Fibroblast of skin of left quadriceps (primary cell): ENCODE data around the gene PML.
"Not testable (repeated sequence)": the region's sequence is repeated elsewhere in the genome, so short reads cannot be mapped to it uniquely, and the experiment has no call there.

Experiments
- DNase-seq, 2 experiments: peaks; one replicate each; pipeline ENCODE4 v3.0.0-alpha.2; 2013; ENCODE audit warnings: low read depth in 2 of 2

PML gene

DNA sequence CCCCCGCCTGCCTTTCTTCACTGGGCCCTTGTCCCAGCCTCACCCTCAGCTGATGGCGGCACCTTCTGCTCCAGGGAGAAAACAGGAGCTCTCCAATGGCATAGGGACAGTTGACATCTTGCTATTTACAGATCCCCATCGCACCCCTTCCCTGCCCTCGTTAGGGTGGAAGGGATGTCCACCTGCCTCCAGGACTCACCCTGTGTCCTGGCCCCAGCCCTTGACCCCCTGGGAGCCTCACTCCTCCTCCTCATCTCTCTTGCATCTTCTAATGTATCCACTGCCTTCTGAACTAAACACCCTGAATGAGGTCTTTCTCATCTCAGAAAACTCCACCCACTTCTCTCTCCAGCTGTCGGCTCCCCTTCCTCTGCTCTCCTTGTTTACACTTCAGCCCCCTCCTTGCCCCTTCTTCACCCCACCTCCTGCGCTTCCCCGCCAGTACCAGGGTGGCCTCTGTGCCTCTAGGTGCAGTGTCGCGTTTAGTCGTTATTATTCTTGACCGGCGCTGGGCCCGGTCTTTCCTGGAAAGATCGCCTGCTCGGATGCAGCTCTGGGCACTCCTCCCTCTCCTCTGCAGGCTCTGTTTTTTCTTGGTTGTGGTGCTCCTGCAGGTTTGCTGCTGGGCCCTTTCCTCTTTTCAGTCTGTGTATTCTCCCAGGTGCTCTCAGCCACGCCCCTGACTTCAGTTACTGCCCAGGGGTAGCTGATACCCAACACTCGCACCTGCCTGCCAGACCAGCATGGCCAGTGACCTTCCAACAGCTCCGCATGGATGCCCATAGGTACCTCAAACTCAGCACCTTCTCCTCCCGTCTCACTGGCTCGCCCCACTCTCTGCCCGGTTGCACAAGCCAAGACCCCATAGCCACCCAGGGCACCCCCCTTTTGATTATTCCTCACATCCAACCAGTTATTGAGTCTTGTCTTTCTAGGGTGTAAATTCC, 42.9 kb downstream of the PML start:
- no peak for DNase-seq

DNA sequence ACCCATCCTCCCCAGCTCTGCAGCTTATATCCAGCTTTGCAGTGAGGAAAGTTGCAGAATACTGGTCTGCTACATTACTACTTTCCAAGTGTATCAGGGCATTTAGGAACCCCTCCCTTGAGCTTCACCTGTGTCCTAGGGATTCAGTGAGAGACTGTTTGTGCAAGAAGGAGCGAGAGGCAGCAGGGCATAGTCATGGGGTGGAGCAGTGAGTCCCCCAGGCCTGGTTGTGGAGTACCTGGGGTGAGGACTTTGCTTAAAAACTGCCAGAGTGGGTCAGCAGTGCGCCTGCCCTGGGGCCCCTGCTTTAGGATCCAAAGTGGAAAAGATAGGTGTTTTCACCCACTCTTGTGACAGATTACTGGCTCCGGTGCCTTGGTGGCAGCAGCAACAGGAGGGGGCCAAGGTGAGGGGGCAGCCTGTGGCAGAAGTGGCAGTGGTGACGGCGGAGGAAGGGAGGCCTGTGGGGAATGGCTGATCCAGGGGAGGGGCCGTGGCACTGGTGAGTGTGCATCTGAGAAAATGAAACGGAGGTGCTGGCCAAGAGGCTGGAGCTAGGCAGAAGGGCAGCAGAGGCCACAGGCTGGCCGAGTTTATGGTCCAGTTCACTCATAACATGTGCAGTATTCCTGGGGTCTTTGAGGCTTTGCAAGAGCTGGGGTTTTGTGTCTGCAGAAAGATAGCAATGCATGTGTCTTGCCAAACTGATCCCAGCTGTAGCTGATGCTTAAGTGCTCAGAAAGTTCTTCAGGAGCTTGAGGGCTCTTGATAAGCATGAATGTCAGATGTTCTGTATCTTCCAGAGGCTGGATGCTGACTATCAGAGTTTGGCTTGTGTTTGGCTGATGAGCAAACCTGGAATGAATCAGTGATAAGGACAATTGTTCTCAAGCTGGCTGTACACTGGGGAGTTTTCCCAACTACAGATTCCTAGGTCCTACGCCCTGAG, 44.5 kb downstream of the PML start:
- DNase-seq, result no peak

DNA sequence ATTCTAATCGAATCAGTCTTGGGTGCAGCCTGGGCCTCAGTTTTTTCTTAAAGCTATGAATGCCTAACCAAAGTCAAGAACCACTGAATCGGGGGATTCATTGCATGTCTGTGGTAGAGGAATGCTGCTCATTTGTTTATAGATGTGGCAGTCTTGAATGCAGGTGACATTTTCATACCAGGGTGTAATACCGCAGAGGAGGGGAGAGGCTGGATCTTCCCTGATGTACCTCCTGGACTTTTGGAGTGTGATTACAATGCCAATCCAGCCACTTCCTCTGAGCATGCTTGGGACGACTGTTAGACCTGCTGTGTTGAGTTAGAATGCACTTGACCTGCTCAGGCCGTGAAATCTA, 45.1 kb downstream of the PML start:
- no peak for DNase-seq

DNA sequence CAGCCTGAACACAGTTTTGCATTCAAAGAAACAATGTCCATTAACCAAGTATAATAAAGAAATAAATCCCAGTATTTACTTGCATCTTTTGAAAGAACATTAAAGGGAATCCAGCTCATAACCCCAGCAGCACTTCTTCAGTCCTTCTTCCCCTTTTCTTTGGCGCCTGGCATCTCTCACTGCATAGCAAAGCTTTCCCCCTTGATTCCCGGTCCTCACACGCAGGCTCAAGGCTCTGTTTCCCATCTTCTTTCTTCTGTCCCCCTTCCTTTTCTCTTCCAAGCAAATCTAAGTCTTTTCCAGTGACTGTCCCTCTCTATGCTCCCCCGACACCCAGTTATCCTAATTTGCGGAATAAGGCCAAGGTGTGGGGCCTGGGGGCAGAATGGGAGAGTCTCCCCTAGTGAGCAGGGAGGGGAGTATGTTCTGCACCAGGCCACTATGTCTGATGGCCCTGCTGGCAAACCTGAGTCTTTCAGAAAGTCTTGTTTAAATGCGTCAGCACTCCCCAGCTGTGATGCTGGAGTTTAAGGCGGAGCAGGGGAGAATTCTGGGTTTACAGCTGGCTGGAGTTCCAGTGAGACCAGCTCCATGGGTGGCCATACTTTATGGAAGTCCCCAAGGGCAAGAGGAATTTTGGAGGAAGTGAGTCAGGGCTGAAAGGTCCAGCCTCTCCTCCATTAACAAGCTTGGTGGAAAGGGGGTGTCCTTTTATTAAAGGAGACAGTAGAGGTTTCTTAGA, 45.8 kb downstream of the PML start:
- DNase-seq, result peak; percentile 95

DNA sequence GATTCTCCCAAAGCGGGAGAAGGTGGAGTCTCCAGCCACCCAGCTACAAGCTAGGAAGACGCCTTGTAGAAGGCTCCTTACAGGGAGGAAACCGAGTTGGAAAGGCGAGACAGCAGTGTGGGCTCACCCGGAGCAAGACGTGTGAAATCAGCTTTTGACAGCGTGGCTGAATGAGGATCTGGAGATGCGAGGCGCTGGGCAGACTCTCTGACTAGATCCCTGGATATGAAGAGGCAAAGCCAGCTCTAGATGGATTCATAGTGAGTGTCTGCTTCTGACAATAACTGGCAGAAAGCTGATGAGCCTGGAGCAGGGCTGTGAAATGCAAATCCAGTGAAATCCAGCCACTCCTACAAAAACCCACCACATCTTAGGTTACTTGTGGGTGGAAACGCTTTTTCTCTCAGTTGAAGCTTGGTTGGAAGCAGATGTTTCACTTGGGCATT, 46.8 kb downstream of the PML start:
- DNase-seq, result peak in 1 of 2 experiments; percentile 40

DNA sequence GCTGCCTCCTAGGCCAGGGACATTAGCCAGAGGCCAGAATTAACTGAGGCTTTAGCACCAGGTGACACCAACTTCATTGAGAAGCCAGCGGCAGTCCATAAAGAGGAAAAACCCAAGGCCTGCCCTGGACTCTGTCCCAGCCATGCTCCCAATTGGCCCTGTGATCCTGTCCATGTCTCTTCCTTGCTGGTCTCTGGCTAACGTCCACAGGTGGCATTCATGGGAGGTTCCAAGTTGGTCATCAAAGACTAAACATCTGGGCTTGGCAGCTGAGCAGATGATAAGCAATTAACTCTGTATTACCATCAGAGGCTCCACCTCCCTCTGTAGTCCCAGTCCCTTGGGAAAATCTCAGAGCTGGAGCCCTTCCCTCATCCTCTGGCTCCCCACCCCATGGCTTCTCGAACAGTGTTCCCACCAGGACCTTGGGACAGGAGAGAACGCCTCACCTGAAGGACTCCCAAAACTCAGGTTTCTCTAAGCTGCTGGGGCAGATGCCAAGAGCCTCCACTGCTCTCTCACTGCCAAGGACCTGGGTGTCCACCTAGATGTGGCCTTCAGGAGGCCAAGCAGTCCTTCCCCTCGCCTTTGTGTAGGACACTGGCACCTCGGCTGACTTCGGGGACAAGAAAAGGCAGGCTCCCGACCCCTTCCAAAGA, 47.4 kb downstream of the PML start:
- no peak for DNase-seq

DNA sequence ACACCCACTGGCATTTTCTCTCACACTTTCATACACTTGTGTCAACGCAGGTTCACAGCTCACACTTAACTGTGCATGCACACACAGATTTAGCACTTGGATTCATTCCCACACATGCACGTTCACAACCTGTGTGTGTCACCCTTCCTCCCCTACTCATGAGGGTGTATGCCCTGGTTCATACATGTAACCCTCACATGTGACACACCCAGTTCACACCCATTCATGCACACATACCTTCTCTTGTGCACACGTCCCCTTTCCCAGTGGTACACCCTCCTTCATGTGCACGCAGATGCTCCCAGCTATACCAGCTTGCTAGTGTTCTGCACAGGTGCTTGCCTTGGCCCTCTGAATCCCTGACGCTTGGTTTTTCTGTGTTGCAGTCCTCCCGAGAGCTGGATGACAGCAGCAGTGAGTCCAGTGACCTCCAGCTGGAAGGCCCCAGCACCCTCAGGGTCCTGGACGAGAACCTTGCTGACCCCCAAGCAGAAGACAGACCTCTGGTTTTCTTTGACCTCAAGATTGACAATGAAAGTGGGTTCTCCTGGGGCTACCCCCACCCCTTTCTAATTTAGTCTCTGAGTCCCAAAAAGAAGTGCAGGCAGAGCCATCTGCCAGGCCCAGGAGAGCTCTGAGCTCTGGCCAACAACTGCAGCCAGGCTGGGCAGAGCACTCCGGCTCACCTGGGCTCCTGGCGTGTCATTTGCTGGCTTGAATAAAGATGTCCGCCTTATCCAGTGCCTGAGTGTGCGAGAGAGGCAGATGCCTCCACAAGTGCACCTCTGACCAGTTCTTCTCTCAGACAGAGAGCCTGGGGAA, 48.3 kb downstream of the PML start:
- DNase-seq, result no peak

DNA sequence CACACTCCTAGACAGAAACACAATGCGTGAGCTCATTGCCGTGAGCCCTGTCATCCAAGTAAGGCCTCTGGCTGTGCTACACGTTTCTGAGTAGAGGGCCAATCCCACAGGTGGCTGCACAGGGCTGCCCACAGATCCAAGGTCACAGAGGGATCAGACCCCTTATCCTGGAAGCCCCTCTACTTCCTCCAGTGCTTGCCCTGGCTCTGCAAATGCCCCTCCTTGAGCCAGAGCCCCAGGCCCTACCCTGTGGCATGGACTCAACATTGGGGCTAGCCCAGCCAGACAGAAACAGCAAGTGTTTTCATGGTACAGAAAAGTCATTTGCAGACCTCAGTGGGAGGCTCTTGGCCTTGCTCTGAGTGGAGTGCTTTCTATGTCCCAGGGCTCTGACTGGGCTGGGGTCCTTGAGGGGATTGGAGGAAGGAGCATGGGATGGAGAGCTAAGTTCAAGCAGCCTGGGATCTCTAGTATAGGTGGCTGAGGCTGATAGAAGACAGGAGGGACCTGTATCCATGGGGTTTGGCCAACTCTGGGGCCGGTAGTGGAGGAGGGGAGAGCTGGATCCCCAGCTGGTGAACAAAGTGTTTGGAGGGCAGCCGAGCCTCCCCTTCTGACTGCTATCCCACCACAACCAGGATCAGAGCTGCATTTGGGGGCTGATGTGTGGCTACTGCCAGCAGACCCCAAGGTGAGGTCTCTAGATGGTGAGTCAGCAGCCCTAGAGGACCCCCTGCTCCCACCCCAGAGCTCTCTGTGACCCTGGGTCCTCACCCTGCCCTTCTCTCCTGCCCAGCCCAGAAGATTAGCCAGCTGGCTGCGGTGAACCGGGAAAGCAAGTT, 49.1 kb downstream of the PML start:
- no peak for DNase-seq

DNA sequence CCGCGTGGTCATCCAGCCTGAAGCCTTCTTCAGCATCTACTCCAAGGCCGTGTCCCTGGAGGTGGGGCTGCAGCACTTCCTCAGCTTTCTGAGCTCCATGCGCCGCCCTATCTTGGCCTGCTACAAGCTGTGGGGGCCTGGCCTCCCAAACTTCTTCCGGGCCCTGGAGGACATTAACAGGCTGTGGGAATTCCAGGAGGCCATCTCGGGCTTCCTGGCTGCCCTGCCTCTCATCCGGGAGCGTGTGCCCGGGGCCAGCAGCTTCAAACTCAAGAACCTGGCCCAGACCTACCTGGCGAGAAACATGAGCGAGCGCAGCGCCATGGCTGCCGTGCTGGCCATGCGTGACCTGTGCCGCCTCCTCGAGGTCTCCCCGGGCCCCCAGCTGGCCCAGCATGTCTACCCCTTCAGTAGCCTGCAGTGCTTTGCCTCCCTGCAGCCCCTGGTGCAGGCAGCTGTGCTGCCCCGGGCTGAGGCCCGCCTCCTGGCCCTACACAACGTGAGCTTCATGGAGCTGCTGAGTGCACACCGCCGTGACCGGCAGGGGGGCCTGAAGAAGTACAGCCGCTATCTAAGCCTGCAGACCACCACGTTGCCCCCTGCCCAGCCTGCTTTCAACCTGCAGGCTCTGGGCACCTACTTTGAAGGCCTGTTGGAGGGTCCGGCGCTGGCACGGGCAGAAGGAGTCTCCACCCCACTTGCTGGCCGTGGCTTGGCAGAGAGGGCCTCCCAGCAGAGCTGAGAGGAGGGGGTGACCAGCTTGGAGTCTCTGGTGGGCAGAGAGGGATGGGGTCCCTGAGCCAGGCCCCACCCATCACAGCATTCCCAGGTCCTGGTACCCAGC, 50.0 kb downstream of the PML start:
- DNase-seq, result no peak

DNA sequence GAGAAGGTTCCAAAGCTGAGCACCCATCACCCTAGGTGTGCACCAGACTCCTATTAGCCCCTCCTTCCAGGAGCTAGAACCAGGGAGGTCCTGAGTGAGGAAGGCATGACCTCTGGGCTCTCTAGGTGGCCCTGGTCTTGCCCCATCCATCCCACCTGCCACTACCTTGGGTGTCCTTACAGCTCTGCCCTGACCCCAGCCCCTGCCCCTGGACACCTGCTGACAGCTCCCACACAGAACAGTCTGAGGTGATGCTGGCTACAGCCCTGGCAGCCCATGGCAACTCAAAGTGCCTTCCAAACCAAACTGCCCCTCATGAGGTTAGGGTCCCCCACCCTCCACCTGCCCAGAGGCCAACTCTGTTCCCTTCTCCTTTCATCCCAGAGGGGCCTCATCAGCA, 50.7 kb downstream of the PML start:
- no peak for DNase-seq

DNA sequence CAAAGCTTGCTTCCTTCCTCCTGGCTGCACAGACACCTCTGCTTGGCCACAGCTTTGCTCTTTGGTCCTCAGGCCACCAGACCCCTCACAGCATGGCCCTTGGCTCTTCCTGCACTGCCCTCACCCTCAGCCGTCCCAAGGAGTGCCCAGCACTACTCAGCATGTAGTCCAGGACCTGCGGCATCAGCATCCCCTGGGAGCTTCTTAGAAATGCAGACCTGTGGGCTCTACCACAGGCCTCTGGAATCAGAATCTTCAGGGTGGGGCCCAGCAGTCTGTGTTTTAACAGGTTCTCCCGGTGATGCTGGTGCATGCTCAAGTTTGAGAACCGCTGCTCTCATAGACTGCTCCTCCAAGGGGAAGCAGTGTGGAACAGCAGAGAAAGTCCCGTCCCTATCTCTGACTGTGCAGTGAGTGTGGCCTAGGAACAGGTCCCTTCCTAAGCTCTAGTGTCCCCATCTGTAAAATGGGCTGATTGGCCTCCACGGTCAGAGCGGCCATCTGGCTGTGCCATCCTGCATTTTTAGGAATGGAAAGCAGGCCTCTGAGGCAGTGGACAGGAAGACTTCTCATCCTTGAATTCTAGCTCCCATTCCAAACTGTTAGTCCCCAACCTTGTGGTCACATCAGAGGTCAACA, 51.2 kb downstream of the PML start:
- DNase-seq, result no peak

DNA sequence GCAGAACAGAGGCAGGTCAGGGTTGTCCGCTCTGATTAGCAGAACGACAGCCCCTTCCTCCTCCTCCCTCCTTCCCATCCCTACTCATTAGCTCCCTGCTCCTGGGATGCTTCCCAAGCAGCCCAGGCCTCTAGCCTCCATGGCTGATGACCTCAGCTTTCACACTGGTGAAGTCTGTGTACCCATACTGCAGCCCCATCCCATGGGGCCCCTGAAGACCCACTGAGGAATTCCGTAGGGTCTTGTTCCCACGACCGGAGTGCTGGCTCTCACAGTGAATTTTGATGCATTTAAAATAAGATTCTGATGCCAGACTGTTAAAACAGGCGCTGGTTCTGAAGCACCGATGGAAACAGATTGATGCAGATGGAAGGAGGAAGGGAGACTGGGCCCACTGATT, 51.8 kb downstream of the PML start:
- DNase-seq, result no peak

DNA sequence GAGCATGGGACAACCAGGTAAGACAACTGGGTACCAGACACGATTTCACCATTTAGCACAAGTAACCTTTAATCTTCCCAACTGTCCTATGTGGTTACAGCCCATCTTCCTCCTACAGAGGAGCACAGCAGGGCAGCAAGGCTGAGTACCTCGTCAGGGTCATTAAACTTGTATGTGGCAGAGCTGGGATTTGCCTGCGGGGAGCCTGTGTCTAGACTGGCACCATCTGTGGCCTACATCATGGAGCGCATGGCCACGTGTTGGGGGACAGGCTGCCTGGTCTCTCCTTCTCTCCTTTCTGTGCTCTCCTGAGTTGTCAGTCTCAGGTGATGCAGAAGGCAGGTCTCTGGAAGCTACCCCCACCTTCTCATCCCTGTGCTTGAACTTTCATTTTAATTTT, 55.6 kb downstream of the PML start:
- no peak for DNase-seq

DNA sequence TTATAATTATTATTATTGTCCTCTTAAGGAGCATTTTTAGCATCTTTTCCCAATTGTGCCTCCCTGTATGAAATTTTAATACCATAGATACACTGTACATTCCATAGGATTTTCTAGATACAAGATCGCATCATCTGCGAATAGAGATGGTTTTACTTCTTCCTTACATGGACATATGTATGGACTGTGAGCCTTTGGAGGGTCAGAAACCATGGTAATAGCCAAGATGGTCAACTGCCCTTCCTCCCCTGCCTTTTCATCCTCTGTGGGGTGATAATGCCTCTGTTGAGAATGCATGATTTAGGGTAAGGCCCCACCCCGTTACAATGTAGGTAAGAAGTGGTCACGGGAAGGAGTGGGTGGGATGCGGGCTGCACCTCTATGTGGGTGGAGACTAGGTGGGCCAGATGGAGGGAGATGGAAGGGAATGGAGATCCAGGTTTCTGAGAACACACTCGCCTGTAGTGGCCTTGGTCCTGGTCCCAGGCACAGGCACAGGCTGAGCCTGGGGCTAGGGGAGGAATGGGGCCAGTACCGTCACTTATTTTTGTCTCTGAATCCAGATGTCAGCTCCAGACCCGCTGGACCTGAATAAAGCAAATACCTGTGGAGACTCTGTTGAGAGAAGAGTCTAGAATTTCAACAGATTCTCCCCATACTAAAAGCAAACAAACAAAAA, 56.2 kb downstream of the PML start:
- DNase-seq, result no peak

DNA sequence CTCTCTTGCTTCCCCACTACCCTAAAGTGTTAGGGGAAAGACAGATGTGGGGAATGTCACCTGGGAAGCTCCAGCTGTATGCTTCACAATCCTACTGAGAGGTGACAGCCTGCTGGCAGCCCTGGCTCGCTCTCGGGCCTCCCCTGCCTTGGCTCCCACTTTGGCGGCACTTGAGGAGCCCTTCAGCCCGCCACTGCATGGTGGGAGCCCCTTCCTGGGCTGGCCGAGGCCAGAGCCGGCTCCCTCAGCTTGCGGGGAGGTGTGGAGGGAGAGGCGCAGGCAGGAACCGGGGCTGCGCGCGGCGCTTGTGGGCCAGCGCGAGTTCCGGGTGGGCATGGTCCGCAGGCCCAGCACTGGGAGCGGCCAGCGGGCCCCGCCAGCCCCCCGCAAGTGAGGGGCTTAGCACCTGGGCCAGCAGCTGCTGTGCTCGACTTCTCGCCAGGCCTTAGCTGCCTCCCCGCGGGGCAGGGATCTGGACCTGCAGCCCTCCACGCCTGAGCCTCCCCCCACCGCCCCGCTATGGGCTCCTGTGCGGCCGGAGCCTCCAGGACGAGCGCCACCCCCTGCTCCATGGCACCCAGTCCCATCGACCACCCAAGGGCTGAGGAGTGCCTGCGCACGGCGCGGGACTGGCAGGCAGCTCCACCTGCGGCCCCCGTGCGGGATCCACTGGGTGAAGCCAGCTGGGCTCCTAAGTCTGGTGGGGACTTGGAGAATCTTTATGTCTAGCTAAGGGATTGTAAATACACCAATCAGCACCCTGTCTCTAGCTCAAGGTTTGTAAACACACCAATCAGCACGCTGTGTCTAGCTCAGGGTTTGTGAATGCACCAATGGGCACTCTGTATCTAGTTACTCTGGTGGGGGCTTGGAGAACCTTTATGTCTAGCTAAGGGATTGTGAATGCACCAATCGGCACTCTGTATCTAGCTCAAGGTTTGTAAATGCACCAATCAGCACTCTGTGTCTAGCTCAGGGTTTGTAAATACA, 58.0 kb downstream of the PML start:
- not testable (repeated sequence) for DNase-seq

DNA sequence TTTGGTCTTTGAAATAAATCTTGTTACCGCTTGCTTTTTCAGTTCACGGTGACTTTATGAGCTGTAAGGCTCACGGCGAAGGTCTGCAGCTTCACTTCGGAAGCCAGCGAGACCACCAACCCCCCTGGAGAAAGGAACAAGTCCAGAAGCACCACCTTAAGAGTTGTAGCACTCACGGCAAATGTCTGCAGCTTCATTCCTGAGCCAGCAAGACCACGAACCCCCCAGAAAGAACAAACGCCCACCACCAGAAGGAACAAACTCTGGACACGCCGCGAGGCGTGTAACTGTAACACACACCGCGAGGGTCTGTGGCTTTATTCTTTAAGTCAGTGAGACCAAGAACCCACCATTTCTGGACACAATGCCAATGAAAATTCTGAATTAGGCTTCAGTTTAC, 59.0 kb downstream of the PML start:
- no peak for DNase-seq
